ENCODE measurements around the gene CAPN15. TPM values are rescaled to one million over a fixed set of nuclear protein-coding genes. Genes with fewer than 3 reads are reported as not detected.

The CAPN15 gene
- total and polyA plus RNA-seq, 9 of the 15 experiments (the other 6 are each of a cell fraction or from before 2014, with no cell fraction given) = 0.62 to 111 (median 14.2) TPM

DNA sequence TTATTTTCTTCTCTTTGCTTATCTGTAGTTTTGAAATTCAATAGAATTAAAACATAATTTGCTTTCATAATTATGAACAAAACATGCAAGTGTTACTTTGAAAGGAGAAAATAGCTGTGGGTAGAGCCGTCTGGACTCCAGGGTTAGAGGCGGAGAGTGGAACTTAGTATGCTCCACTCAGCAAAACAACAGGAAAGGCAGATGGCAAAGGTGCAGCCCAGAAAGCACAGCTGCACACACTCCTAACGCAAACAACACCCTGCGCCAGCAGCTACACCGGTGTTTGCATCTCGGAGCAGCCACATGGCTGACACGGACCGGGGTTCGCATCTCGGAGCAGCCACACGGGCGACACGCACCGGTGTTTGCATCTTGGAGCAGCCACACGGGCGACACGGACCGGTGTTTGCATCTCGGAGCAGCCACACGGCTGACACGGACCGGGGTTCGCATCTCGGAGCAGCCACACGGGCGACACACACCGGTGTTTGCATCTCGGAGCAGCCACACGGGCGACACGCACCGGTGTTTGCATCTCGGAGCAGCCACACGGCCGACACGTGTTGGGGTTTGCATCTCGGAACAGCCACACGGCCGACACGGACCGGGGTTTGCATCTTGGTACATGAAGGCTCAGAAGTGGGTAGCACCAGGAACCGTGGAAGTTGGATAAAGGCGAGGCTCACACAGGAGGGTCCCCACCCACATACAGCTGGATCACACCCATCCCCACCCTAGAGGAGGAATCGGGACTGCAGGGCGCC, 12.2 kb upstream of the CAPN15 start:
- ChIA-PET POLR2A (interaction anchor here (1.3 kb wide), 1 partner anchor 14 kb away, joined by 4 read pairs; no protein-coding TSS in a partner anchor), CTCF (ENCODE audit: low intra/inter-chr PET ratio) (no interaction called here)
- TF ChIP-seq, protein P1, sequence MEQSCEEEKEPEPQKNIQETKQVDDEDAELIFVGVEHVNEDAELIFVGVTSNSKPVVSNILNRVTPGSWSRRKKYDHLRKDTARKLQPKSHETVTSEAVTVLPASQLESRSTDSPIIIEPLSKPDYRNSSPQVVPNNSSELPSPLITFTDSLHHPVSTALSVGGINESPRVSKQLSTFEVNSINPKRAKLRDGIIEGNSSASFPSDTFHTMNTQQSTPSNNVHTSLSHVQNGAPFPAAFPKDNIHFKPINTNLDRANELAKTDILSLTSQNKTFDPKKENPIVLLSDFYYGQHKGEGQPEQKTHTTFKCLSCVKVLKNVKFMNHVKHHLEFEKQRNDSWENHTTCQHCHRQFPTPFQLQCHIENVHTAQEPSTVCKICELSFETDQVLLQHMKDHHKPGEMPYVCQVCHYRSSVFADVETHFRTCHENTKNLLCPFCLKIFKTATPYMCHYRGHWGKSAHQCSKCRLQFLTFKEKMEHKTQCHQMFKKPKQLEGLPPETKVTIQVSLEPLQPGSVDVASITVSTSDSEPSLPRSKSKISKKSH (CRISPR knock-in tag; IDR thresholded peaks at IDR 0.05) = no peak
- TF ChIP-seq ZNF41 (CRISPR knock-in tag; conservative IDR thresholded peaks at IDR 0.05) (no peak), TARDBP (IDR thresholded peaks at IDR 0.05) (no peak), ZBTB7A (IDR thresholded peaks at IDR 0.05; ENCODE audit: borderline replicate concordance, control insufficient read depth, low read depth, low read length) (no peak), LARP7 (IDR thresholded peaks at IDR 0.05) (no peak), RBM17 (IDR thresholded peaks at IDR 0.05; ENCODE audit: borderline replicate concordance, low read depth, low read length) (no peak), CXXC5 (CRISPR knock-in tag; IDR thresholded peaks at IDR 0.05) (no peak), RBM15 (IDR thresholded peaks at IDR 0.05; ENCODE audit: insufficient read depth, low read length) (no peak), KDM4B (IDR thresholded peaks at IDR 0.05; ENCODE audit: borderline replicate concordance in 2 of 2, low read depth in 1 of 2) (no peak), BRCA1 (IDR thresholded peaks at IDR 0.05) (no peak), BRCA1 (CRISPR knock-in tag; IDR thresholded peaks at IDR 0.05) (no peak), ZNF282 (CRISPR knock-in tag; IDR thresholded peaks at IDR 0.05) (no peak)
- TF ChIP-seq, protein P2, sequence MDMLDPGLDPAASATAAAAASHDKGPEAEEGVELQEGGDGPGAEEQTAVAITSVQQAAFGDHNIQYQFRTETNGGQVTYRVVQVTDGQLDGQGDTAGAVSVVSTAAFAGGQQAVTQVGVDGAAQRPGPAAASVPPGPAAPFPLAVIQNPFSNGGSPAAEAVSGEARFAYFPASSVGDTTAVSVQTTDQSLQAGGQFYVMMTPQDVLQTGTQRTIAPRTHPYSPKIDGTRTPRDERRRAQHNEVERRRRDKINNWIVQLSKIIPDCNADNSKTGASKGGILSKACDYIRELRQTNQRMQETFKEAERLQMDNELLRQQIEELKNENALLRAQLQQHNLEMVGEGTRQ (CRISPR knock-in tag; IDR thresholded peaks at IDR 0.05) = no peak
- TF ChIP-seq, protein P3, sequence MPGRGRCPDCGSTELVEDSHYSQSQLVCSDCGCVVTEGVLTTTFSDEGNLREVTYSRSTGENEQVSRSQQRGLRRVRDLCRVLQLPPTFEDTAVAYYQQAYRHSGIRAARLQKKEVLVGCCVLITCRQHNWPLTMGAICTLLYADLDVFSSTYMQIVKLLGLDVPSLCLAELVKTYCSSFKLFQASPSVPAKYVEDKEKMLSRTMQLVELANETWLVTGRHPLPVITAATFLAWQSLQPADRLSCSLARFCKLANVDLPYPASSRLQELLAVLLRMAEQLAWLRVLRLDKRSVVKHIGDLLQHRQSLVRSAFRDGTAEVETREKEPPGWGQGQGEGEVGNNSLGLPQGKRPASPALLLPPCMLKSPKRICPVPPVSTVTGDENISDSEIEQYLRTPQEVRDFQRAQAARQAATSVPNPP (IDR thresholded peaks at IDR 0.05; ENCODE audit: borderline replicate concordance, insufficient read depth, insufficient read length) = no peak
- TF ChIP-seq, protein P4, sequence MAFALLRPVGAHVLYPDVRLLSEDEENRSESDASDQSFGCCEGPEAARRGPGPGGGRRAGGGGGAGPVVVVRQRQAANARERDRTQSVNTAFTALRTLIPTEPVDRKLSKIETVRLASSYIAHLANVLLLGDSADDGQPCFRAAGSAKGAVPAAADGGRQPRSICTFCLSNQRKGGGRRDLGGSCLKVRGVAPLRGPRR (CRISPR knock-in tag; IDR thresholded peaks at IDR 0.05) = no peak
- TF ChIP-seq, protein P5, sequence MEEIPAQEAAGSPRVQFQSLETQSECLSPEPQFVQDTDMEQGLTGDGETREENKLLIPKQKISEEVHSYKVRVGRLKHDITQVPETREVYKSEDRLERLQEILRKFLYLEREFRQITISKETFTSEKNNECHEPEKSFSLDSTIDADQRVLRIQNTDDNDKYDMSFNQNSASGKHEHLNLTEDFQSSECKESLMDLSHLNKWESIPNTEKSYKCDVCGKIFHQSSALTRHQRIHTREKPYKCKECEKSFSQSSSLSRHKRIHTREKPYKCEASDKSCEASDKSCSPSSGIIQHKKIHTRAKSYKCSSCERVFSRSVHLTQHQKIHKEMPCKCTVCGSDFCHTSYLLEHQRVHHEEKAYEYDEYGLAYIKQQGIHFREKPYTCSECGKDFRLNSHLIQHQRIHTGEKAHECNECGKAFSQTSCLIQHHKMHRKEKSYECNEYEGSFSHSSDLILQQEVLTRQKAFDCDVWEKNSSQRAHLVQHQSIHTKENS (CRISPR knock-in tag; IDR thresholded peaks at IDR 0.05) = no peak
- H2AFZ ChIP-seq (ENCODE audit: low read depth, low read length) = no peak overlapping the region
- H3K27me3 ChIP-seq (ENCODE audit: control insufficient read depth in 2 of 2, insufficient read depth in 2 of 2, low read length in 2 of 2) = no peaks in the 10 kb centered on the region
- H3K36me3 ChIP-seq (ENCODE audit: control insufficient read depth, insufficient read depth, low read length) = peaks cover 6% of the 10 kb centered on the region; the same call in 1 of the 3 replicates
- in situ Hi-C loops (cut with MboI) = no loop called here
- no peaks in the 10 kb centered on the region for H3K9me1 ChIP-seq (ENCODE audit: control insufficient read depth, insufficient read depth, low read length)
- peaks cover 2 to 38% of the 10 kb centered on the region in 2 experiments; a peak in 3 of 5 replicates for H3K4me1 ChIP-seq (replicated peaks in 1 of 2; ENCODE audit: control insufficient read depth in 2 of 2, insufficient read depth in 2 of 2, low read length in 2 of 2)
- no peaks in the 10 kb centered on the region for H3K79me2 ChIP-seq (ENCODE audit: control insufficient read depth, insufficient read depth, low read length)
- H3K27ac ChIP-seq (ENCODE audit: extremely low read depth, low read depth, low read length) = no peak overlapping the region
- intact Hi-C loops (cut with micrococcal nuclease) = no loop called here
- no peak for DNase-seq (ENCODE audit: extremely low read depth in 1 of 4, low spot score in 3 of 4)
- no peaks in the 10 kb centered on the region for H3K9me3 ChIP-seq (replicated peaks; ENCODE audit: control insufficient read depth, insufficient read depth, low read depth, low read length)
- WGBS (ENCODE audit: insufficient coverage, low coverage, missing lambda C conversion rate) = 88% methylated on average over 33 of the region's 45 CpGs
- no peaks in the 10 kb centered on the region for H4K20me1 ChIP-seq (replicated peaks; ENCODE audit: control insufficient read depth, insufficient read depth, low read length)
- no peak overlapping the region for H3K4me2 ChIP-seq (ENCODE audit: insufficient read depth, low read length)
- no peak overlapping the region for H3K4me3 ChIP-seq
- no peak for ATAC-seq
- BruUV-seq (replicated peaks) = no TSS peak
- no peak for FAIRE-seq
- H3K9ac ChIP-seq (ENCODE audit: insufficient read depth in 1 of 2, low read depth in 2 of 2, low read length in 2 of 2) = no peak overlapping the region

Data from K562 (cell line).